HG02623 (cell line): ENCODE results near the gene PLPPR3.

Source experiments
- ATAC-seq: cut with Tn5 transposase; IDR thresholded peaks from one replicate; pipeline ENCODE4 v1.9.1; 2021; ENCODE audit warnings: moderate library complexity; ENCODE audit not compliant: unreplicated experiment

PLPPR3 gene

GRCh38 chr19:778910-779653 is 42.7 kb downstream of the PLPPR3 start:
- ATAC-seq: no peak

GRCh38 chr19:776549-776948 is 45.2 kb downstream of the PLPPR3 start:
- ATAC-seq: no peak

DNA sequence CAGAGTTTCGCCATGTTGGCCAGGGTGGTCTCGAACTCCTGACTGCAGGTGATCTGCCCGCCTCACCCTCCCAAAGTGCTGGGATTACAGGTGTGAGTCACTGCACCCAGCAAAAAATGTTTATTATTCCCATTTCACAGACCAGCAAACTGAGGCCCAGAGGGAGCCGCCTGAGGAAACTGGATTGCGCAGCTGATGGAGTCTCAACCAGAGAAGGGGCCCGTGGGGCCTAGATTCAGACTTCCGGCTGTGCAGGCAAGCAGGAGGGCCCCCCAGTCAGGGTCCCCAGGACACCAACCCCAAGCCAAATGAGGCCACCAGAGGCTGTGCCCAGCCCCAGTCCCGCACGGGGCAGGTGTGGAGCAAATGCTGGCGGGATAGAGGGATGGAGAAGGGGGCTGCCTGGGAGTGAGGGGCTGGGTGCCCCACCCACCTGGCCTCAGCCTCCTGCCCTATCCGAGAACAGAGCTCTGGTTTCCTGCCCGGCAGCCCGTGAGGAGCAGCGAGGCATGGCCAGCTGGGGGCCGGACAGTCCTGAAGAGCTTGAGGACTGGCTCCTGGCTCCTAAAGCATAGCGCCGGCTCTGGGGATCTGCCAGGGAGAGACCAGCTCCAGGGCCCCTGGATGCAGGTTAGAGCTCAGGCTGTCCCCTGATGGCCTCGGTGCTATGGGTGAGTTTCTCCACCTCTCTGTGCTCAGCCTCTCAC is 48.9 kb downstream of the PLPPR3 start:
- no peak for ATAC-seq

DNA sequence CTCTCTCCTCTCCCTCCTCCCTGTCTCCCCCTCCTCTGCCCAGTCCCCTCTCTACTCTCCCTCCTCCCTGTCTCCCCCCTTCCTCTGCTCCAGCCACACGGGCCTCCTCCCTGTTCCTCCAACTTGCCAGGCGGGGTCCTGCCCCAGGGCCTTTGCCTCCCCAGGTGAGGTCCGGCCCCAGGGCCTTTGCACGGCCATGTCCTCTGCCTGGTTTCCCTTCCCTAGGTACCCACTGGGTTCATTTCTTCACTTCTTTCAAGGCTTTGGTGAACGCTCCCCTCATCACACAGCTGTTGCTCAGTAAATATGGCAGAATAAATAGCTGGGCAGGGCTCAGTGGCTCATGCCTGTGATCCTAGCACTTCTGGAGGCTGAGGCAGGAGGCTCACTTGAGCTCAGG is 49.7 kb downstream of the PLPPR3 start:
- no peak for ATAC-seq

- no peak for ATAC-seq
Observed at GRCh38 chr19:771332-771785, 50.4 kb downstream of the PLPPR3 start.

DNA sequence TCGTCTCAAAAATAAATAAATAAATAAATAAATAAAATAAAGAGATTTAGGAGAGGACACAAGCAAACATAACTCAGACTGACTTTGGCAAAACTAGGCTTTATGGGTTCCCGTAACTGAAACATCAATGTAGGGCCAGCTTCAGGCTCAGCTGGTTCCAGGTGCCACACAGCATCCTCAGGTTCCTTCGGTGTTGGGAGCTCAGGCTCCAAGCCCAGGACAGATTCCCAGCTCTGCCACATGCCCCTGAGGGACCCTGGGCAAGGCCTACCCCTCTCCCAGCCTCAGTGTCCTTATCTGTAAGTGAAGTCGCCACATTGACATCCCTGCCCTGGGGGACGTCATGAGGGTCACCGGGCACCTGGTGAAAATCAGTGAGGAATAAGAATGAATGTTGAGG is 52.1 kb downstream of the PLPPR3 start:
- no peak for ATAC-seq

DNA sequence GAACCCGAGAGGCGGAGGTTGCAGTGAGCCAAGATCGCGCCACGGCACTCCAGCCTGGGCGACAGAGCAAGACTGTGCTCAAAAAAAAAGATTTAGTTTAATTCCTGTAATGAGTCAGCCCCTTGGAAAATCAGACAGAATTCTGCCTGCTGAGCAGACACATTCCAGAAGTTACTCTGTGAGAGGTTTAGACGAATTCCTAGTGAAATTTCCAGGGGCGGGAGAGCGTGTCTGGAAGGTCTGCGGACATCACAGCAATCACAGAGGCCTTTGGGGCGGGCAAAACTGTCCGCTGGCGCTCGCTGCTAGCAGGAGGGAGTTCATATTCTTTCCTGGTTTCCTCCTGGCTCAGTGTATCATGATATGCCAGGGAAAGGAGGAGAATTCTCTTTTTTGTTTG is 53.3 kb downstream of the PLPPR3 start:
- no peak for ATAC-seq

GRCh38 chr19:765179-765738 is 56.5 kb downstream of the PLPPR3 start:
- ATAC-seq: no peak

DNA sequence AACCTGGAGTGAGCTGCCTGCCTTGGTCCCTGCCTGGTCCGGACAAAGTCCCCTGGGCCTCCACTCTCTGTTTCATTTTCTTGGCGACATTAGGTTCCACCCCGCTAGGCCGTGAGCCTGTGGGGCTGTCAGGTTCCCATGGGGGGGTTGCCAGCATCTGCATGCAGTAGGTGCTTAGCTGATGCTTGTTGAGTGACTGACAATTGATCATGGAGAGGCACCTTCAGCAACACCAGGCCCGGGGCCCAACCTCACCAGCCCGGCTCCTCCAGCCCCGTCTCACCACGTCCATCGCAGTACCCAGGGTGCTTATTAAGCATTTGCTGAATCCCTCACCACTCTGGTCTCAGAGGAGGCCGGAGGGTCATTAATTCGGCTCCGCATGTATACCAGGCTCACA is 57.5 kb downstream of the PLPPR3 start:
- ATAC-seq: no peak

GRCh38 chr19:763869-764268 is 57.9 kb downstream of the PLPPR3 start:
- ATAC-seq: no peak

GRCh38 chr19:763181-763580 is 58.6 kb downstream of the PLPPR3 start:
- ATAC-seq: no peak
